Transverse colon (tissue), 4 donors: ENCODE data around the gene RGS11.

Experiments used
- POLR2AphosphoS5 ChIP-seq, 3 donors: sonication (generic); formaldehyde crosslinking; IDR thresholded peaks; one replicate each; pipeline ENCODE4 v1.6.1; 2016; ENCODE audit warnings: antibody characterized with exemption in 3 of 3
- TF ChIP-seq, protein P1 (sequence below), 5 experiments: fragments of 200-600 bp in 3 of 5; fragments of 450-650 bp in 2 of 5; sonication (generic) in 3 of 5; IDR thresholded peaks; 1 replicate in 2 of 5; 2 replicates in 3 of 5; pipeline ENCODE4 v1.5.1; 2016 to 2017; ENCODE audit warnings: antibody characterized with exemption in 5 of 5, inconsistent platforms in 3 of 5, mild to moderate bottlenecking in 2 of 5, moderate library complexity in 1 of 5

DNA sequence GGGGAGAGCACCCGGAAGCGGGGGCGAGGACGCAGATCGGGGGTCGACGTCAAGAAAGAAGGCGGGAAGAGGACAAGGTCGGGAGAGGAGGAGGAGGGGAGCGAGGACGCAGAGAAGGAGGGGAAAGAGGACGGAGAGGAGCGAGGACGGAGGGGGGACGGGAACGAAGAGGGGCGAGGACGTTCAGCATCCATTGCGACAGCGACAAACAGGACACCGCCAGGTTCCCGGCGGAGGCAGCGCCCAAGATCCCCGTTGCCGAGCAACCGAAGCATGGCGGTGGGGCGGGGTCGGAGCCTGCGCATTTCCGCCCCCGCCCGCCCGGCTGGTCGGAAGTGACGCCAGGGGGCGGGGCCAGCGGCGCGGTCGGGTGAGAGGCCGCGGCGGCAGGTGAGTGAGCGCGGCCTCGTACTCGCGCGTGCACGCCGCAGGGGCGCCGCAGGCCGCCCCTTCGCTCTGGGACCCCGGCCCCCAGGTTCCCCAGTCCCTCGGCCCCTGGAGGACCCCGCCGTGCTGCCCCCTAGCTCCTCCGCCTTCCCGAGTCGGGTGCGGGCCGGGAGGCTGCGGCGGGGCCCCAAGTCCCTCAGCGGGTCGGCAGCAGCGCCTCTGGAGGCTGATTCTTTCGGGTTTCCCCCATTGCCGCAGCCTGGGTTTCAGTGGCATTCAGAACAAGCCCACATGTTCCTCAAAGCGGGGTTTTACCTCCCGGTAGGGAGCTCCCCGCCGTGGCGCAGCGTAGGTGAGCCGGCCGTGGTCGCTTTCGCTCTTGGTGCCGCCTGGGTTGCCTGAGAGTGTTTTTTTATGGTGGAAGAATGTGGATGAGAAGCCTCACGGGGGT lies 41.1 kb downstream of the RGS11 start, which contains the start of gene FAM234A:
- peak; percentile 87 to 96 (median 93) for TF ChIP-seq POLR2AphosphoS5 (IDR thresholded peaks at IDR 0.05)
- TF ChIP-seq, protein P1, sequence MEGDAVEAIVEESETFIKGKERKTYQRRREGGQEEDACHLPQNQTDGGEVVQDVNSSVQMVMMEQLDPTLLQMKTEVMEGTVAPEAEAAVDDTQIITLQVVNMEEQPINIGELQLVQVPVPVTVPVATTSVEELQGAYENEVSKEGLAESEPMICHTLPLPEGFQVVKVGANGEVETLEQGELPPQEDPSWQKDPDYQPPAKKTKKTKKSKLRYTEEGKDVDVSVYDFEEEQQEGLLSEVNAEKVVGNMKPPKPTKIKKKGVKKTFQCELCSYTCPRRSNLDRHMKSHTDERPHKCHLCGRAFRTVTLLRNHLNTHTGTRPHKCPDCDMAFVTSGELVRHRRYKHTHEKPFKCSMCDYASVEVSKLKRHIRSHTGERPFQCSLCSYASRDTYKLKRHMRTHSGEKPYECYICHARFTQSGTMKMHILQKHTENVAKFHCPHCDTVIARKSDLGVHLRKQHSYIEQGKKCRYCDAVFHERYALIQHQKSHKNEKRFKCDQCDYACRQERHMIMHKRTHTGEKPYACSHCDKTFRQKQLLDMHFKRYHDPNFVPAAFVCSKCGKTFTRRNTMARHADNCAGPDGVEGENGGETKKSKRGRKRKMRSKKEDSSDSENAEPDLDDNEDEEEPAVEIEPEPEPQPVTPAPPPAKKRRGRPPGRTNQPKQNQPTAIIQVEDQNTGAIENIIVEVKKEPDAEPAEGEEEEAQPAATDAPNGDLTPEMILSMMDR (IDR thresholded peaks at IDR 0.05): peak; percentile 25 to 60 (median 43)
